ENCODE results near the gene KIAA1958. TPM values are rescaled to one million over a fixed set of nuclear protein-coding genes. Genes with fewer than 3 reads are reported as not detected.

Gene KIAA1958
- total RNA-seq, 1 experiment from 2014 or later = 4.2 TPM

DNA sequence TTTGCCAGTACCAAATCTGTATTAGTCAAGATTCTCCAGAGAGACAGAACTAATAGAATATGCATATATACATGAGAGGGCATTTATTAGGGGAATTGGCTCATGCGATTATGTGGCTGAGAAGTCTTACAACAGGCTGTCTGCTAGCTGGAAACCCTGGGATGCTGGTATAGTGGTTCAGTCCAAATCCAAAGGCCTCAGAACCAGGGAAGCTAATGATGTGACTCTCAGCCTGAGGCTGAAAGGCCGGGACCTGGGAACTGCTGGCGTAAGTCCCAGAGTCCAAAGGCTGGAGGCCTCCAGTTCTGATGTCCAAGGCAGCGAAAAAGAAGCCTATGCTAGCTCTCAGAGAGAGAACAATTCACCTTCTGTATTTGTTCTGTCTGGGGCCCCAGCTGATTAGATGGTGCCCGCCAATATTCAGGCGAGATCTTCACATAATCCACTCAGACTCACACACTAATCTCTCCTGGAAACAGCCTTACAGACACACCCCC lies 84.1 kb downstream of the KIAA1958 start:
- intact Hi-C loops (cut with micrococcal nuclease) = no loop called here
- CTCF ChIA-PET = no interaction called here

DNA sequence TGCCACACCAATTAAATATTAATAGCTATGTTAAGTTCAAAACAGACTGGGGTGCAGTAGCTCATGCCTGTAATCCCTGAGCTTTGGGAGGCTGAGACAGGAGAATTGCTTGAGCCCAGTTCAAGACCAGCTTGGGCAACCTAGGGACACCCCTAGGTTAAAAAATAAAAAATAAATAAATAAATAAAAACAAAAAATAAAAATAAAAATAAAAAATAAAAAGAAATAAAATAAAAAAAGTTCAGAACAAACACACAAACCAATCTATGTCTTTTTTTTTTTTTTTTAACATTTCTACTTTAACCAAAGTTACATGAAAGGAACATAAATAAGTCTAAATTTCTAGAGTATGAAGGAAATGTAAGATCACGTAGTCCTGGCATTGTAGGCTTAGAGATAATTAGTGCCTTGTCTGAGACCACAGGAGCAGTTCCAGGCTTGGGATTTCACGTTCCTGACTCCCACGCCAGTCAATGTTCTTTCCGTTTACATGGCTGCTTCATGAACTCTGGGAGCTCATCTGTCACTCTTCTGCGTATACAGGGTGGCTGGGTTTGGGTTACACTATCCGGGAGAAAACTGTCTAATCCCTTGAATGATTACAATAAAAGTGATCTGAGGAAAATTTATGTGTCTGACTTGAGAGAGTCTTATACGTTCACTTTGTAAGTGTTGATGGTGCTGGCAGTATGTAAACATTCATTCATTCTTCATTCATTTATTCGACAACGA lies 85.2 kb downstream of the KIAA1958 start:
- Histone ChIP-seq H3K79me2 (ENCODE audit: low read length) (no peaks in the 10 kb centered on the region), H3K9me3 (ENCODE audit: low read length) (no peaks in the 10 kb centered on the region), H3K36me3 (ENCODE audit: low read depth, low read length) (no peaks in the 10 kb centered on the region), H3K27me3 (ENCODE audit: low read length) (no peaks in the 10 kb centered on the region), H3F3A (ENCODE audit: low read length, unreplicated experiment) (no peaks in the 10 kb centered on the region), H3K27ac (ENCODE audit: low read length) (no peak overlapping the region), H3K4me1 (ENCODE audit: insufficient read depth, low read length) (no peaks in the 10 kb centered on the region), H3K9ac (ENCODE audit: low read length) (no peak overlapping the region), H3K9me2 (replicated peaks; ENCODE audit: low read length) (no peaks in the 10 kb centered on the region), H3K4me2 (ENCODE audit: low read length) (no peak overlapping the region), H3K4me3 (ENCODE audit: low read length) (no peak overlapping the region), H4K20me1 (ENCODE audit: low read length) (no peaks in the 10 kb centered on the region), H2AFZ (ENCODE audit: low read length) (no peak overlapping the region)
- ChIA-PET POLR2A (ENCODE audit: unreplicated experiment) (no interaction called here), CTCF (no interaction called here)
- no peak for DNase-seq
- TF ChIP-seq EZH2 (IDR thresholded peaks at IDR 0.05; ENCODE audit: low read length, unreplicated experiment) (no peak), EZH2phosphoT487 (IDR thresholded peaks at IDR 0.05; ENCODE audit: borderline replicate concordance, low read length) (no peak)
- TF ChIP-seq, protein P1, sequence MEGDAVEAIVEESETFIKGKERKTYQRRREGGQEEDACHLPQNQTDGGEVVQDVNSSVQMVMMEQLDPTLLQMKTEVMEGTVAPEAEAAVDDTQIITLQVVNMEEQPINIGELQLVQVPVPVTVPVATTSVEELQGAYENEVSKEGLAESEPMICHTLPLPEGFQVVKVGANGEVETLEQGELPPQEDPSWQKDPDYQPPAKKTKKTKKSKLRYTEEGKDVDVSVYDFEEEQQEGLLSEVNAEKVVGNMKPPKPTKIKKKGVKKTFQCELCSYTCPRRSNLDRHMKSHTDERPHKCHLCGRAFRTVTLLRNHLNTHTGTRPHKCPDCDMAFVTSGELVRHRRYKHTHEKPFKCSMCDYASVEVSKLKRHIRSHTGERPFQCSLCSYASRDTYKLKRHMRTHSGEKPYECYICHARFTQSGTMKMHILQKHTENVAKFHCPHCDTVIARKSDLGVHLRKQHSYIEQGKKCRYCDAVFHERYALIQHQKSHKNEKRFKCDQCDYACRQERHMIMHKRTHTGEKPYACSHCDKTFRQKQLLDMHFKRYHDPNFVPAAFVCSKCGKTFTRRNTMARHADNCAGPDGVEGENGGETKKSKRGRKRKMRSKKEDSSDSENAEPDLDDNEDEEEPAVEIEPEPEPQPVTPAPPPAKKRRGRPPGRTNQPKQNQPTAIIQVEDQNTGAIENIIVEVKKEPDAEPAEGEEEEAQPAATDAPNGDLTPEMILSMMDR (conservative IDR thresholded peaks at IDR 0.05; ENCODE audit: low read depth, low read length) = no peak
- no peak for ATAC-seq
- BruUV-seq (replicated peaks) = no TSS peak
- intact Hi-C loops (cut with micrococcal nuclease) = no loop called here

More for the DNA sequence above, 84.1 kb downstream of the KIAA1958 start:
- POLR2A ChIA-PET (ENCODE audit: unreplicated experiment) = no interaction called here
- H3K36me3 ChIP-seq (ENCODE audit: low read depth, low read length) = no peaks in the 10 kb centered on the region
- no peaks in the 10 kb centered on the region for H3K9me3 ChIP-seq (ENCODE audit: low read length)
- H3F3A ChIP-seq (ENCODE audit: low read length, unreplicated experiment) = no peaks in the 10 kb centered on the region
- no peak overlapping the region for H3K9ac ChIP-seq (ENCODE audit: low read length)
- no peak overlapping the region for H3K4me3 ChIP-seq (ENCODE audit: low read length)
- H3K27me3 ChIP-seq (ENCODE audit: low read length) = no peaks in the 10 kb centered on the region
- H3K79me2 ChIP-seq (ENCODE audit: low read length) = no peaks in the 10 kb centered on the region
- H3K4me2 ChIP-seq (ENCODE audit: low read length) = no peak overlapping the region
- DNase-seq = no peak
- no peak overlapping the region for H3K27ac ChIP-seq (ENCODE audit: low read length)
- TF ChIP-seq EZH2phosphoT487 (IDR thresholded peaks at IDR 0.05; ENCODE audit: borderline replicate concordance, low read length) (no peak), EZH2 (IDR thresholded peaks at IDR 0.05; ENCODE audit: low read length, unreplicated experiment) (no peak)
- TF ChIP-seq, protein P1 (conservative IDR thresholded peaks at IDR 0.05; ENCODE audit: low read depth, low read length) = no peak
- no peaks in the 10 kb centered on the region for H3K4me1 ChIP-seq (ENCODE audit: insufficient read depth, low read length)
- no peaks in the 10 kb centered on the region for H4K20me1 ChIP-seq (ENCODE audit: low read length)
- BruUV-seq (replicated peaks) = no TSS peak
- ATAC-seq = no peak
- no peaks in the 10 kb centered on the region for H3K9me2 ChIP-seq (replicated peaks; ENCODE audit: low read length)
- H2AFZ ChIP-seq (ENCODE audit: low read length) = no peak overlapping the region

DNA sequence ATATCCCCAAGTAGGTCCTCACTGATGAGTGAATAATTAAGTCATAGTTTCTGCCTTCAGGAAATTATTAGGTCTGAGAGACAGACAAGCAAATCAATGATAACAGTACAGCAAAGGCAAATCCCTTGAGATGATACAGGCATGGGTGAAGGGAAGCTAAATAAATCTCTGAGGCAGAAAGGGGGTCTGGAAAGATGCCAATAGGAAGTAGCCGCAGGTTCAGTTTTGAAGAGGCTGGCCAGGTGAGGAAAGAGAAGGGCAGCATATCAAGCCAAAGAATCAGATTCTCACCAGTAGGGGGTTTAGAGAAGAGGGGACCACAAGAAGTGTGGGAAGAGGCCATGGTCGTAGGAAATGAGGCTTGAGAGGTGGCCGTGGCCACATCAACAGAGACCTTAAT lies 85.8 kb downstream of the KIAA1958 start:
- no peak for TF ChIP-seq EZH2 (IDR thresholded peaks at IDR 0.05; ENCODE audit: low read length, unreplicated experiment)
- TF ChIP-seq, protein P1 (conservative IDR thresholded peaks at IDR 0.05; ENCODE audit: low read depth, low read length) = no peak
- no peak for TF ChIP-seq EZH2phosphoT487 (IDR thresholded peaks at IDR 0.05; ENCODE audit: borderline replicate concordance, low read length)
- Histone ChIP-seq H3K4me3 (ENCODE audit: low read length) (no peak overlapping the region), H3K4me1 (ENCODE audit: insufficient read depth, low read length) (no peaks in the 10 kb centered on the region), H3K9me2 (replicated peaks; ENCODE audit: low read length) (no peaks in the 10 kb centered on the region), H3K9me3 (ENCODE audit: low read length) (no peaks in the 10 kb centered on the region), H3K27ac (ENCODE audit: low read length) (no peak overlapping the region), H2AFZ (ENCODE audit: low read length) (no peak overlapping the region), H3K27me3 (ENCODE audit: low read length) (no peaks in the 10 kb centered on the region), H3K9ac (ENCODE audit: low read length) (no peak overlapping the region), H3K79me2 (ENCODE audit: low read length) (no peaks in the 10 kb centered on the region), H3K36me3 (ENCODE audit: low read depth, low read length) (no peaks in the 10 kb centered on the region), H3F3A (ENCODE audit: low read length, unreplicated experiment) (no peaks in the 10 kb centered on the region), H4K20me1 (ENCODE audit: low read length) (no peaks in the 10 kb centered on the region), H3K4me2 (ENCODE audit: low read length) (no peak overlapping the region)
- no TSS peak for BruUV-seq (replicated peaks)
- ChIA-PET POLR2A (ENCODE audit: unreplicated experiment) (no interaction called here), CTCF (no interaction called here)
- intact Hi-C loops (cut with micrococcal nuclease) = no loop called here
- no peak for ATAC-seq
- no peak for DNase-seq
